ENCODE data around the gene ARHGEF4. TPM values are rescaled to one million over a fixed set of nuclear protein-coding genes. Genes with fewer than 3 reads are reported as not detected.
A peak's percentile ranks its signal among the peaks of the same experiment; 100 is the strongest.

Gene ARHGEF4
- total RNA-seq, 1 experiment from 2014 or later, result 26.6 TPM

DNA sequence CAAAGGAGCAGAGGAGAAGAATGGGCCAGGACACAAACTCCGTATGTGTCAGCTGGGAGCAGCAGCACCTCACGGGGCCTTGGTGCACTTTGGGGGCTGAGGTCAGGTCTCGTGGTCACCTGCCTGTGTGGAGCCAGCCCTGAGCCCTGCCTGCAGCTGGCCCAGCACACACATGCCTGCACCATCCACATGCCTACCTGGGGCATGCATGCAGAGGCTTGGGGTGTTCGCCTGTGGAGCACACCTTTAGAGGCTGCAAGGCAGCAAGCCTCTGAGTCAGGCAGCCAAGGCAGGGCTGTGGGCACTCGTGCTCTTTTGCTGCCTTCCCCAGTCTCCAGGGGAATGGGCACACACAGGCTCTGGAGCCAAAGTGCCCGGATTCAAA lies 36.0 kb downstream of the ARHGEF4 start (continued):
- TF ChIP-seq, protein P1, sequence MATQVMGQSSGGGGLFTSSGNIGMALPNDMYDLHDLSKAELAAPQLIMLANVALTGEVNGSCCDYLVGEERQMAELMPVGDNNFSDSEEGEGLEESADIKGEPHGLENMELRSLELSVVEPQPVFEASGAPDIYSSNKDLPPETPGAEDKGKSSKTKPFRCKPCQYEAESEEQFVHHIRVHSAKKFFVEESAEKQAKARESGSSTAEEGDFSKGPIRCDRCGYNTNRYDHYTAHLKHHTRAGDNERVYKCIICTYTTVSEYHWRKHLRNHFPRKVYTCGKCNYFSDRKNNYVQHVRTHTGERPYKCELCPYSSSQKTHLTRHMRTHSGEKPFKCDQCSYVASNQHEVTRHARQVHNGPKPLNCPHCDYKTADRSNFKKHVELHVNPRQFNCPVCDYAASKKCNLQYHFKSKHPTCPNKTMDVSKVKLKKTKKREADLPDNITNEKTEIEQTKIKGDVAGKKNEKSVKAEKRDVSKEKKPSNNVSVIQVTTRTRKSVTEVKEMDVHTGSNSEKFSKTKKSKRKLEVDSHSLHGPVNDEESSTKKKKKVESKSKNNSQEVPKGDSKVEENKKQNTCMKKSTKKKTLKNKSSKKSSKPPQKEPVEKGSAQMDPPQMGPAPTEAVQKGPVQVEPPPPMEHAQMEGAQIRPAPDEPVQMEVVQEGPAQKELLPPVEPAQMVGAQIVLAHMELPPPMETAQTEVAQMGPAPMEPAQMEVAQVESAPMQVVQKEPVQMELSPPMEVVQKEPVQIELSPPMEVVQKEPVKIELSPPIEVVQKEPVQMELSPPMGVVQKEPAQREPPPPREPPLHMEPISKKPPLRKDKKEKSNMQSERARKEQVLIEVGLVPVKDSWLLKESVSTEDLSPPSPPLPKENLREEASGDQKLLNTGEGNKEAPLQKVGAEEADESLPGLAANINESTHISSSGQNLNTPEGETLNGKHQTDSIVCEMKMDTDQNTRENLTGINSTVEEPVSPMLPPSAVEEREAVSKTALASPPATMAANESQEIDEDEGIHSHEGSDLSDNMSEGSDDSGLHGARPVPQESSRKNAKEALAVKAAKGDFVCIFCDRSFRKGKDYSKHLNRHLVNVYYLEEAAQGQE (IDR thresholded peaks at IDR 0.05; ENCODE audit: low read depth), result no peak
- TF ChIP-seq EZH2phosphoT487 (IDR thresholded peaks at IDR 0.05; ENCODE audit: borderline replicate concordance) (no peak), SIN3A (IDR thresholded peaks at IDR 0.05; ENCODE audit: low read depth) (no peak), YY1 (IDR thresholded peaks at IDR 0.05; ENCODE audit: extremely low read depth, insufficient replicate concordance, low read depth, low read length) (no peak), CEBPB (IDR thresholded peaks at IDR 0.05; ENCODE audit: low read depth) (no peak), SRF (IDR thresholded peaks at IDR 0.05; ENCODE audit: low read depth) (no peak)

GRCh38 chr2:130873700-130874346 lies 37.1 kb downstream of the ARHGEF4 start:
- H3K36me3 ChIP-seq (ENCODE audit: control insufficient read depth in 1 of 2, insufficient read depth in 2 of 2, low read length in 2 of 2), result no peaks in the 10 kb centered on the region
- no peak overlapping the region for H3K9ac ChIP-seq (ENCODE audit: low read length)
- ATAC-seq (peak; percentile 85), DNase-seq (ENCODE audit: low read depth, low spot score) (peak; percentile 28)
- no peak overlapping the region for H3K4me2 ChIP-seq (ENCODE audit: low read length)
- H3K9me3 ChIP-seq (ENCODE audit: control insufficient read depth in 1 of 2, insufficient read depth in 1 of 2, low read depth in 1 of 2, low read length in 2 of 2), result no peaks in the 10 kb centered on the region
- no peaks in the 10 kb centered on the region for H3K27me3 ChIP-seq (ENCODE audit: insufficient read depth, low read length)
- H2AFZ ChIP-seq (ENCODE audit: low read depth, low read length, poor library complexity, severe bottlenecking), result no peak overlapping the region
- ChIA-PET POLR2A (no interaction called here), RAD21 (ENCODE audit: low non-redundant PET in 1 of 2, low total read pairs in 2 of 2, uncharacterized antibody in 2 of 2, unreplicated experiment in 2 of 2) (interaction anchor here (0.9 to 2.3 kb wide), 2 partner anchors 76 kb away, joined by 3 to 12 read pairs; no protein-coding TSS in a partner anchor), CTCF (interaction anchor here (0.7 to 2.6 kb wide), 6 partner anchors 10 to 77 kb away, joined by 3 to 19 read pairs (median 4); no protein-coding TSS in a partner anchor)
- H3K4me1 ChIP-seq (ENCODE audit: control insufficient read depth in 1 of 2, insufficient read depth in 2 of 2, low read length in 2 of 2), result no peaks in the 10 kb centered on the region
- intact Hi-C loops (cut with micrococcal nuclease), result loop anchor here (1.0 kb wide), 1 partner anchor 76 kb away; no protein-coding TSS in a partner anchor
- no peak overlapping the region for H3K4me3 ChIP-seq (replicated peaks in 1 of 2; ENCODE audit: low read depth in 1 of 2, low read length in 2 of 2)
- H3K27ac ChIP-seq (ENCODE audit: low read depth, low read length), result no peak overlapping the region
- no TSS peak for BruUV-seq (replicated peaks)
- H4K20me1 ChIP-seq (ENCODE audit: insufficient read depth), result no peaks in the 10 kb centered on the region
- no peaks in the 10 kb centered on the region for H3K9me2 ChIP-seq (ENCODE audit: insufficient read depth)
- TF ChIP-seq CTCF (IDR thresholded peaks at IDR 0.05 in 2 of 3, conservative IDR thresholded peaks at IDR 0.05 in 1 of 3; ENCODE audit: borderline replicate concordance in 1 of 3, insufficient read depth in 1 of 3, low read depth in 2 of 3, low read length in 2 of 3) (peak; percentile 67 to 89 (median 75)), RAD21 (IDR thresholded peaks at IDR 0.05; ENCODE audit: low read depth) (peak; percentile 81), TCF7L2 (IDR thresholded peaks at IDR 0.05; ENCODE audit: borderline replicate concordance, extremely low read depth, insufficient read depth, insufficient read length) (no peak)
- H3K79me2 ChIP-seq (ENCODE audit: insufficient read depth, low read length), result no peaks in the 10 kb centered on the region

Data from HCT116 (cell line).